MM.1S (cell line): ENCODE results near the gene IFT80.
A peak's percentile ranks its signal among the peaks of the same experiment; 100 is the strongest.

Experiments used
- DNase-seq: peaks from one replicate; pipeline ENCODE4 v3.0.0-alpha.2; 2015
- H2AFZ ChIP-seq: fragments of 300-600 bp; sonication (generic); 2 replicates; pipeline ENCODE4 v1.6.0; 2016; ENCODE audit warnings: antibody characterized with exemption, low read length
- H3F3A ChIP-seq: fragments of 300-600 bp; sonication (generic); 2 replicates; pipeline ENCODE4 v1.6.1; 2016; ENCODE audit warnings: mild to moderate bottlenecking, antibody characterized with exemption, low read length, moderate library complexity, mixed read lengths; ENCODE audit not compliant: insufficient read depth
- H3K27ac ChIP-seq: fragments of 300-600 bp; sonication (generic); 2 replicates; pipeline ENCODE4 v1.5.1; 2016; ENCODE audit warnings: mild to moderate bottlenecking, low read length
- H3K27me3 ChIP-seq: fragments of 300-600 bp; sonication (generic); replicated peaks from 2 replicates; pipeline ENCODE4 v1.6.0; 2016; ENCODE audit warnings: low read length; ENCODE audit not compliant: insufficient read depth
- H3K36me3 ChIP-seq: fragments of 300-600 bp; sonication (generic); replicated peaks from 2 replicates; pipeline ENCODE4 v1.6.1; 2016; ENCODE audit warnings: mild to moderate bottlenecking, low read length, mixed read lengths; ENCODE audit not compliant: insufficient read depth
- H3K4me1 ChIP-seq: fragments of 300-600 bp; sonication (generic); 2 replicates; pipeline ENCODE4 v1.6.1; 2016; ENCODE audit warnings: low read length, mixed read lengths
- H3K4me2 ChIP-seq: fragments of 300-600 bp; sonication (generic); 2 replicates; pipeline ENCODE4 v1.6.0; 2016; ENCODE audit warnings: low read depth, low read length
- H3K4me3 ChIP-seq: fragments of 300-600 bp; sonication (generic); 2 replicates; pipeline ENCODE4 v1.5.1; 2016; ENCODE audit warnings: low read length, mixed read lengths
- H3K79me2 ChIP-seq: fragments of 300-600 bp; sonication (generic); 2 replicates; pipeline ENCODE4 v1.6.1; 2016; ENCODE audit warnings: mixed run types, low read length, mixed read lengths
- H3K9ac ChIP-seq: fragments of 300-600 bp; sonication (generic); 2 replicates; pipeline ENCODE4 v1.6.1; 2016; ENCODE audit warnings: low read length, mixed read lengths
- H3K9me2 ChIP-seq: fragments of 300-600 bp; sonication (generic); replicated peaks from 2 replicates; pipeline ENCODE4 v1.6.1; 2016; ENCODE audit warnings: mild to moderate bottlenecking, low read length, mixed read lengths; ENCODE audit not compliant: insufficient read depth
- H3K9me3 ChIP-seq: fragments of 300-600 bp; sonication (generic); replicated peaks from 2 replicates; pipeline ENCODE4 v1.6.1; 2016; ENCODE audit warnings: mild to moderate bottlenecking, low read length, mixed read lengths; ENCODE audit not compliant: insufficient read depth
- H4K20me1 ChIP-seq: fragments of 300-600 bp; sonication (generic); 2 replicates; pipeline ENCODE4 v1.6.1; 2016; ENCODE audit warnings: mild to moderate bottlenecking, low read length, moderate library complexity, mixed read lengths; ENCODE audit not compliant: insufficient read depth
- EZH2 ChIP-seq: fragments of 300-600 bp; sonication (generic); optimal IDR thresholded peaks from 2 replicates; pipeline ENCODE3; 2017; ENCODE audit warnings: low read depth, mild to moderate bottlenecking, antibody characterized with exemption, low read length, mixed read lengths
- EZH2phosphoT487 ChIP-seq: fragments of 300-600 bp; sonication (generic); IDR thresholded peaks from 2 replicates; pipeline ENCODE4 v1.6.1; 2018; ENCODE audit warnings: antibody characterized with exemption, low read length
- TF ChIP-seq, protein P1 (sequence below): fragments of 300-600 bp; sonication (generic); IDR thresholded peaks from 2 replicates; pipeline ENCODE4 v1.5.1; 2016; ENCODE audit warnings: antibody characterized with exemption, low read length, mixed read lengths

Gene IFT80

DNA sequence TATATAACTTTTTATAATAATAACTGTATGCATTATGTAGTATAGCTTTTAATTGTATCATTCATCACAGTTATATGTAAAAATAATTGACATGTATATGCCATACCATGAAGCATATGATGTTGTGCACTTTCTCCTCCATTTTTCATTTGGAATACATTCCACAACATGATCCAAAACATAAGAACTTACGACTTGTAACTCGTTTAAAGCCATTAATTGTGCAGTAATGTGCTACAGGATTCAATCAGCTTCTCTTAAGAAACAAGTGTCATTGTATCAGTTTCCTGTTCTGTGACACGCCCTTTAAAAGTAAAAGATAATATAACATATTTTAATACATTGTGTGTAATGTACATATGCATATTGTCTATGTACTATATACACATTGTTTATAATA, 171.6 kb downstream of the IFT80 start:
- H3K79me2 ChIP-seq = no peaks in the 10 kb centered on the region
- H2AFZ ChIP-seq = no peak overlapping the region
- DNase-seq = no peak
- no peak overlapping the region for H3K9ac ChIP-seq
- no peaks in the 10 kb centered on the region; the same call in 1 of the 2 replicates for H3F3A ChIP-seq
- no peak overlapping the region for H3K27ac ChIP-seq
- H3K4me1 ChIP-seq = peaks cover 4% of the 10 kb centered on the region; the same call in 1 of the 2 replicates
- TF ChIP-seq EZH2 (no peak), EZH2phosphoT487 (no peak)
- TF ChIP-seq, protein P1, sequence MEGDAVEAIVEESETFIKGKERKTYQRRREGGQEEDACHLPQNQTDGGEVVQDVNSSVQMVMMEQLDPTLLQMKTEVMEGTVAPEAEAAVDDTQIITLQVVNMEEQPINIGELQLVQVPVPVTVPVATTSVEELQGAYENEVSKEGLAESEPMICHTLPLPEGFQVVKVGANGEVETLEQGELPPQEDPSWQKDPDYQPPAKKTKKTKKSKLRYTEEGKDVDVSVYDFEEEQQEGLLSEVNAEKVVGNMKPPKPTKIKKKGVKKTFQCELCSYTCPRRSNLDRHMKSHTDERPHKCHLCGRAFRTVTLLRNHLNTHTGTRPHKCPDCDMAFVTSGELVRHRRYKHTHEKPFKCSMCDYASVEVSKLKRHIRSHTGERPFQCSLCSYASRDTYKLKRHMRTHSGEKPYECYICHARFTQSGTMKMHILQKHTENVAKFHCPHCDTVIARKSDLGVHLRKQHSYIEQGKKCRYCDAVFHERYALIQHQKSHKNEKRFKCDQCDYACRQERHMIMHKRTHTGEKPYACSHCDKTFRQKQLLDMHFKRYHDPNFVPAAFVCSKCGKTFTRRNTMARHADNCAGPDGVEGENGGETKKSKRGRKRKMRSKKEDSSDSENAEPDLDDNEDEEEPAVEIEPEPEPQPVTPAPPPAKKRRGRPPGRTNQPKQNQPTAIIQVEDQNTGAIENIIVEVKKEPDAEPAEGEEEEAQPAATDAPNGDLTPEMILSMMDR = no peak
- no peaks in the 10 kb centered on the region for H3K9me2 ChIP-seq
- H3K4me2 ChIP-seq = no peak overlapping the region
- H3K9me3 ChIP-seq = no peaks in the 10 kb centered on the region
- no peaks in the 10 kb centered on the region for H3K36me3 ChIP-seq
- no peaks in the 10 kb centered on the region for H4K20me1 ChIP-seq
- H3K4me3 ChIP-seq = no peak overlapping the region
- H3K27me3 ChIP-seq = 0 out of 2 replicates have a peak, but pooled peaks cover 4% of the 10 kb centered on the region

DNA sequence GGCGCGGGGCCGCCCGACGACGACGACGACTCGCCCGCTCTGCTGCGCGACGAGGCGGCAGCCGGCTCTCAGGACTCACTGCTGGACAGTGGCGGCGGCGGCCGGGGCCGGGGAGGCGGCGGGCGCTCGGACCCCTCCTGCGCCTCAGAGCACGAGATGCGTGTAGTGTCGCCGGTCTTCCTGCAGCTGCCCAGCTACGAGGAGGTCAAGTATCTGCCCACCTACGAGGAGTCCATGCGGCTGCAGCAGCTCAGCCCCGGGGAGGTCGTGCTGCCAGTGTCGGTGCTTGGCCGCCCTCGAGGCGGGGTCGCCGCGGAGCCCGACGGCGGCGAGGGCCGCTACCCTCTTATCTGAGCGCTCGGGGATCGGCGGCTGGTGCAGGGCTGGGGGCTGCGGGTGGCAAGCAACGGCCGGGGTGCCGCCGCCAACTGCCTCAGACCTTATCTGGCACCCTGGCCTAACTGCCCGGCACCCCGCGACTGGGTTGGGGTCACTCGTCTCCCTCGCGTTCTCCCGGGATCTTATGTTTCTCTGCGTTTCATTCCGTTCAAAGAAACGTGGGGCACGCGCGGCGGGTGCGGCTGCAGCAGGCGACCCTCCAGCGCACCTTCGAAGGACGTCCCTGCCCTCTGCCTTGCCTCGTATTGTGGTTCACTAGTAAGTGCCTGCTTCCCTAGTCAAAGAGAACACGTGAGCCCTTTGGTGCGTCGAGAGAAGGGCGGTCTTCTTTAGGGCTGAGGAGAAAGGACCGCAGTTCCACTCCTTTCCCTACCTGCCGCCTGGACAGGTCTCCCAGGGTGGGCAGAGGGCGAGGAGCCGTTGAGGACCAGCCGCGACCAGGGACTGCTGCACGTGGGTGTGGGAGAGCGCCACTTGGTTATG, 172.8 kb downstream of the IFT80 start:
- peaks cover 4% of the 10 kb centered on the region; the same call in 1 of the 2 replicates for H3K4me1 ChIP-seq
- H2AFZ ChIP-seq = peak overlapping the region; percentile 54
- 0 out of 2 replicates have a peak, but pooled peaks cover 4% of the 10 kb centered on the region for H3K27me3 ChIP-seq
- TF ChIP-seq EZH2 = no peak
- no peak for TF ChIP-seq EZH2phosphoT487
- TF ChIP-seq, protein P1 = no peak
- H3K36me3 ChIP-seq = no peaks in the 10 kb centered on the region
- no peaks in the 10 kb centered on the region for H3K79me2 ChIP-seq
- peak overlapping the region; percentile 59 for H3K4me3 ChIP-seq
- H3F3A ChIP-seq = no peaks in the 10 kb centered on the region; the same call in 1 of the 2 replicates
- H3K9me3 ChIP-seq = no peaks in the 10 kb centered on the region
- DNase-seq = no peak
- no peak overlapping the region for H3K27ac ChIP-seq
- no peaks in the 10 kb centered on the region for H4K20me1 ChIP-seq
- no peak overlapping the region for H3K9ac ChIP-seq
- H3K9me2 ChIP-seq = no peaks in the 10 kb centered on the region
- peak overlapping the region; percentile 81 for H3K4me2 ChIP-seq

DNA sequence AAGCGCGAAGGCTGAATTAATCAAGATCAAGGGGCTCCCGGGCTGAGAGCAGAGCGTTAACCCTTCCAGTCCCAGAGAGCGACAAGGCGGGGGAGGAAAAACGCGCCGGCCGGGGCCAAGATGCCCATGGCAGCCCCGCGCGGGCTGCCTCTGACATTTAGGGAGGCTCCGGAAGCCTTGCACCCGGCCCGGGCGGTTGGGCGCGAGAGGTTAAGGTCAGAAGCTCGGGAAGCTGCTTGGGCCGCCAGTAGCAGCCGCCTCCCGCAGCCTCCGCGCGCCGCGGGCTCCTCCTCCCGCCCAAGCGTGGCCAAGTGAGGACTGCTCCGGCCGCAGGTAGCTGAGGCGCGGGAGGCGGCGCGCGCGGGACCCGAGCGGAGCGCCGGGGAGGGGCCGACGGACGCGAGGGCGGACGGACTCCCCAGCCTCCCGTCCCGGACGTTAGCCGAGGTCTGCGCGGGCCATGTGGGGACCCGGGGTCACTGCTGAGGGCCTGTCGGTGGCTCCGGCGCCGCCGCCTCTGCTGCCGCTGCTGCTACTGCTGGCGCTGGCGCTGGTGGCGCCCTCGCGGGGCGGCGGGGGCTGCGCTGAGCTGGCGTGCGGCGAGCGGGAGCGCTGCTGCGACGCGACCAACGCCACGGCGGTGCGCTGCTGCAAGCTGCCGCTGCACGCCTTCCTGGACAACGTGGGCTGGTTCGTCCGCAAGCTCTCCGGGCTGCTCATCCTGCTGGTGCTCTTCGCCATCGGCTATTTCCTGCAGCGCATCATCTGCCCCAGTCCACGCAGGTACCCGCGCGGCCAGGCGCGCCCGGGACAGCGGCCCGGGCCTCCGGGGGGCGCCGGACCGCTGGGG, 173.6 kb downstream of the IFT80 start, which contains the start of gene C3orf80:
C3orf80 (plus strand) TSS at position 247 of the 850 bp plus-strand sequence; CDS start at position 461, 214 bp downstream.
- H3K4me2 ChIP-seq = peak within 1 kb of the TSS; percentile 81
- H4K20me1 ChIP-seq = no peaks in the 10 kb centered on the region
- no peaks in the 10 kb centered on the region for H3K9me3 ChIP-seq
- H3K4me3 ChIP-seq = peak within 1 kb of the TSS; percentile 59
- no peaks in the 10 kb centered on the region for H3K79me2 ChIP-seq
- H3K9ac ChIP-seq = peak within 1 kb of the TSS; percentile 30; the same call in 1 of the 2 replicates
- H2AFZ ChIP-seq = peak within 1 kb of the TSS; percentile 54
- no peaks in the 10 kb centered on the region for H3K36me3 ChIP-seq
- TF ChIP-seq EZH2 (no peak), EZH2phosphoT487 (no peak)
- TF ChIP-seq, protein P1 = peak; percentile 45
- no peaks in the 10 kb centered on the region for H3K9me2 ChIP-seq
- H3K27me3 ChIP-seq = 0 out of 2 replicates have a peak, but pooled peaks cover 4% of the 10 kb centered on the region
- H3K4me1 ChIP-seq = peaks cover 4% of the 10 kb centered on the region; the same call in 1 of the 2 replicates
- H3F3A ChIP-seq = no peaks in the 10 kb centered on the region; the same call in 1 of the 2 replicates
- peak; percentile 84 for DNase-seq
- H3K27ac ChIP-seq = no peak within 1 kb of the TSS
